Stomach smooth muscle (tissue), 2 donors: ENCODE results near the gene IL6ST.

Source experiments
- H3K27ac ChIP-seq: one replicate; pipeline ENCODE4 v1.7.0; 2013; ENCODE audit warnings: mild to moderate bottlenecking, low read length, inconsistent platforms
- H3K27me3 ChIP-seq, 2 donors: one replicate each; pipeline ENCODE4 v1.7.0; 2013; ENCODE audit warnings: low read length in 2 of 2; ENCODE audit not compliant: insufficient read depth in 2 of 2, control insufficient read depth in 1 of 2
- H3K36me3 ChIP-seq, 2 donors: one replicate each; pipeline ENCODE4 v1.7.0; 2013; ENCODE audit warnings: low read length in 2 of 2; ENCODE audit not compliant: control insufficient read depth in 2 of 2, insufficient read depth in 2 of 2
- H3K4me1 ChIP-seq: one replicate; pipeline ENCODE4 v1.7.0; 2013; ENCODE audit warnings: low read length; ENCODE audit not compliant: control insufficient read depth, insufficient read depth
- H3K4me3 ChIP-seq, 2 donors: one replicate each; pipeline ENCODE4 v1.7.0; 2013; ENCODE audit warnings: low read length in 2 of 2
- H3K9ac ChIP-seq, 2 donors: one replicate each; pipeline ENCODE4 v1.7.0; 2013; ENCODE audit warnings: low read length in 2 of 2, mild to moderate bottlenecking in 1 of 2
- H3K9me3 ChIP-seq, 2 donors: one replicate each; pipeline ENCODE4 v1.7.0; 2013; ENCODE audit warnings: low read length in 2 of 2; ENCODE audit not compliant: control insufficient read depth in 2 of 2
- donor health status: healthy.
- donor health status: Pancreatic carcinoma.

The IL6ST gene

GRCh38 chr5:55895346-55895745, 99.4 kb downstream of the IL6ST start:
- H3K9me3 ChIP-seq = no peaks in the 10 kb centered on the region
- no peaks in the 10 kb centered on the region for H3K4me1 ChIP-seq
- no peak overlapping the region for H3K9ac ChIP-seq
- H3K36me3 ChIP-seq = no peaks in the 10 kb centered on the region
- no peaks in the 10 kb centered on the region for H3K27me3 ChIP-seq
- H3K4me3 ChIP-seq = no peak overlapping the region
- no peak overlapping the region for H3K27ac ChIP-seq

- H3K27me3 ChIP-seq = no peaks in the 10 kb centered on the region
- no peak overlapping the region for H3K9ac ChIP-seq
- no peaks in the 10 kb centered on the region for H3K9me3 ChIP-seq
- H3K36me3 ChIP-seq = no peaks in the 10 kb centered on the region
- H3K4me3 ChIP-seq = no peak overlapping the region
- H3K27ac ChIP-seq = no peak overlapping the region
- H3K4me1 ChIP-seq = no peaks in the 10 kb centered on the region
Observed at GRCh38 chr5:55894135-55894534, 100.6 kb downstream of the IL6ST start.

- H3K36me3 ChIP-seq = no peaks in the 10 kb centered on the region
- H3K4me3 ChIP-seq = no peak overlapping the region
- H3K4me1 ChIP-seq = no peaks in the 10 kb centered on the region
- H3K9me3 ChIP-seq = no peaks in the 10 kb centered on the region
- H3K27ac ChIP-seq = no peak overlapping the region
- no peaks in the 10 kb centered on the region for H3K27me3 ChIP-seq
- no peak overlapping the region for H3K9ac ChIP-seq
Observed at GRCh38 chr5:55892479-55892878, 102.3 kb downstream of the IL6ST start.

- no peaks in the 10 kb centered on the region for H3K9me3 ChIP-seq
- no peaks in the 10 kb centered on the region for H3K36me3 ChIP-seq
- no peaks in the 10 kb centered on the region for H3K27me3 ChIP-seq
- H3K4me1 ChIP-seq = no peaks in the 10 kb centered on the region
- H3K9ac ChIP-seq = no peak overlapping the region
- no peak overlapping the region for H3K4me3 ChIP-seq
- H3K27ac ChIP-seq = no peak overlapping the region
Observed at GRCh38 chr5:55888205-55888604, 106.6 kb downstream of the IL6ST start.

DNA sequence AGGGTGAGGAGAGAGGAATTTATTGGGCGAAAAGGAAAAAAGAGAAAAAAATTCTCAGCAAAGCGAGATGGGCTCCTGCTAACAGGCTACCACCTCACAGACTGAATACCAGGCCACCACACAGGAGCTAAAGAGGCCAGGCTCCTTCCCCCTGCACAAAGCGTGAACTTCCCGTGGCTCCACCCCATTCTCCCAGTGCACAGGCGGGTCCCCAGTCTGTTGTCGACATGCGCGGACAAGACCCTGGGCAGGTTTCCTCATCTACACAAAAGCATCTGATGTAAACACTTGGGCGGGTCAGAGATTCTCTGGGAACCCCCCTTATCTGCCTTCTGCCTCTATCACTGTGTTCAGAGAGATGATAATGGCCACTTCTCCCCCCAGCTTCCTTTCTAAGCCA, 109.4 kb downstream of the IL6ST start:
- no peaks in the 10 kb centered on the region for H3K36me3 ChIP-seq
- no peak overlapping the region for H3K27ac ChIP-seq
- H3K9me3 ChIP-seq = no peaks in the 10 kb centered on the region
- no peaks in the 10 kb centered on the region for H3K27me3 ChIP-seq
- no peaks in the 10 kb centered on the region for H3K4me1 ChIP-seq
- no peak overlapping the region for H3K9ac ChIP-seq
- H3K4me3 ChIP-seq = no peak overlapping the region
